Transverse colon (tissue), 4 donors: ENCODE measurements around the gene ZNF221. TPM values are rescaled to one million over a fixed set of nuclear protein-coding genes. Genes with fewer than 3 reads are reported as not detected.

Experiments
- DNase-seq: peaks from one replicate; pipeline ENCODE4 v3.0.0-alpha.2; 2019
- H3K27ac ChIP-seq, 4 donors: fragments of 200-600 bp; sonication (generic); 2 replicates each; pipeline ENCODE4 v1.5.1; 2016 to 2018; ENCODE audit warnings: inconsistent platforms in 4 of 4
- H3K27me3 ChIP-seq: fragments of 200-600 bp; sonication (generic); 2 replicates; pipeline ENCODE4 v1.5.1; 2017; ENCODE audit warnings: inconsistent platforms
- H3K36me3 ChIP-seq, 4 donors: fragments of 200-600 bp; sonication (generic); 2 replicates each; pipeline ENCODE4 v1.5.1; 2017 to 2019; ENCODE audit warnings: inconsistent platforms in 4 of 4
- H3K4me1 ChIP-seq, 4 donors: fragments of 200-600 bp; sonication (generic); 2 replicates each; pipeline ENCODE4 v1.5.1; 2017 to 2020; ENCODE audit warnings: inconsistent platforms in 4 of 4
- H3K4me3 ChIP-seq, 4 donors: fragments of 200-600 bp; sonication (generic); 1 replicate in 1 of 4; 2 replicates in 3 of 4; pipeline versions ENCODE4 v1.5.1 to v1.6.1; 2017 to 2019; ENCODE audit warnings: inconsistent platforms in 4 of 4
- H3K9me3 ChIP-seq, 2 donors: fragments of 200-600 bp; sonication (generic); 2 replicates each; pipeline ENCODE4 v1.5.1; 2017 to 2019; ENCODE audit warnings: inconsistent platforms in 2 of 2
- EP300 ChIP-seq: sonication (generic); formaldehyde crosslinking; IDR thresholded peaks from one replicate; pipeline ENCODE4 v1.6.1; 2017; ENCODE audit warnings: antibody characterized with exemption, low read depth
- POLR2A ChIP-seq: fragments of 450-650 bp; IDR thresholded peaks from one replicate; pipeline ENCODE4 v1.6.1; 2016; ENCODE audit warnings: antibody characterized with exemption, mild to moderate bottlenecking, moderate library complexity
- POLR2AphosphoS5 ChIP-seq, 3 donors: sonication (generic); formaldehyde crosslinking; IDR thresholded peaks; one replicate each; pipeline ENCODE4 v1.6.1; 2016; ENCODE audit warnings: antibody characterized with exemption in 3 of 3
- WGBS, 2 donors: methylation state at CpG; one replicate each; pipeline ENCODE4 v1.1.5; 2018; ENCODE audit warnings: low coverage in 1 of 2; 5-methylcytosine and 5-hydroxymethylcytosine counted together
- in situ Hi-C, 4 donors: fragments of 200-750 bp; cut with MboI; loops; one replicate each; pipeline versions ENCODE4 v1.15.0 to v1.15.1; 2017; ENCODE audit warnings: low sequenced_read_pairs in 3 of 4, low pct_ligation_motif_present in 1 of 4, low pct_unique_long_range_greater_than_20kb in 1 of 4
- intact Hi-C: fragments of 100-400 bp; cut with DNase I; formaldehyde crosslinking; loops from one replicate; pipeline ENCODE4 v1.15.1; 2023; ENCODE audit warnings: low total_unique reads
- total RNA-seq, 4 donors: library from RNA; depleted of rRNA; stranded (reverse); fragments of >200 nt; gene quantifications; one replicate each; pipeline ENCODE4 v1.1.0, GENCODE V29; 2016
- TF ChIP-seq, protein P1 (sequence below), 5 experiments: fragments of 200-600 bp in 3 of 5; fragments of 450-650 bp in 2 of 5; sonication (generic) in 3 of 5; IDR thresholded peaks; 1 replicate in 2 of 5; 2 replicates in 3 of 5; pipeline ENCODE4 v1.5.1; 2016 to 2017; ENCODE audit warnings: antibody characterized with exemption in 5 of 5, inconsistent platforms in 3 of 5, mild to moderate bottlenecking in 2 of 5, moderate library complexity in 1 of 5

Gene ZNF221
- total RNA-seq, 4 donors from 2014 or later = 1.00 to 32.2 (median 3.7) TPM

DNA sequence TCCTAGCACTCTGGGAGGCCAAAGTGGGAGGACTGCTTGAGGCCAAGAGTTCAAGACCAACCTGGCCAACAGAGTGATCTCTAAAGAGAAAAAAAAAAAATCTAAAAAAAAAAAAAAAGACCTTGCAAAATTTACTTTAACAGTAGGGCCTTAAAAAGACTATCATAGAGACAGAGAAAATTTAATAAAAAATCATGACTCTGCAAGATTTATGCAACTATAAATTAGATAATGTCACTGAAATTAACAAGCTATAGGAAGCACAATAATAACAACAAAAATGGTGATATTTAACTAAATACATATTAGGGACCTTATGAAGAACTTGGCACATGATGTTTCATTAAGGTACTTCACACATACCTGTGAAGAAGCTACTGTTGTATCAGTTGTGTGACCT, 27.2 kb upstream of the ZNF221 start:
- H3K36me3 ChIP-seq = peaks cover 3 to 95% (median 54%) of the 10 kb centered on the region in 4 donors
- no peak for TF ChIP-seq POLR2AphosphoS5 (IDR thresholded peaks at IDR 0.05)
- TF ChIP-seq POLR2A = no peak
- TF ChIP-seq EP300 = no peak
- TF ChIP-seq, protein P1, sequence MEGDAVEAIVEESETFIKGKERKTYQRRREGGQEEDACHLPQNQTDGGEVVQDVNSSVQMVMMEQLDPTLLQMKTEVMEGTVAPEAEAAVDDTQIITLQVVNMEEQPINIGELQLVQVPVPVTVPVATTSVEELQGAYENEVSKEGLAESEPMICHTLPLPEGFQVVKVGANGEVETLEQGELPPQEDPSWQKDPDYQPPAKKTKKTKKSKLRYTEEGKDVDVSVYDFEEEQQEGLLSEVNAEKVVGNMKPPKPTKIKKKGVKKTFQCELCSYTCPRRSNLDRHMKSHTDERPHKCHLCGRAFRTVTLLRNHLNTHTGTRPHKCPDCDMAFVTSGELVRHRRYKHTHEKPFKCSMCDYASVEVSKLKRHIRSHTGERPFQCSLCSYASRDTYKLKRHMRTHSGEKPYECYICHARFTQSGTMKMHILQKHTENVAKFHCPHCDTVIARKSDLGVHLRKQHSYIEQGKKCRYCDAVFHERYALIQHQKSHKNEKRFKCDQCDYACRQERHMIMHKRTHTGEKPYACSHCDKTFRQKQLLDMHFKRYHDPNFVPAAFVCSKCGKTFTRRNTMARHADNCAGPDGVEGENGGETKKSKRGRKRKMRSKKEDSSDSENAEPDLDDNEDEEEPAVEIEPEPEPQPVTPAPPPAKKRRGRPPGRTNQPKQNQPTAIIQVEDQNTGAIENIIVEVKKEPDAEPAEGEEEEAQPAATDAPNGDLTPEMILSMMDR (IDR thresholded peaks at IDR 0.05) = no peak
- H3K27me3 ChIP-seq = no peaks in the 10 kb centered on the region
- no peak for DNase-seq
- in situ Hi-C loops = no loop called here
- H3K4me3 ChIP-seq = no peak overlapping the region
- intact Hi-C loops = no loop called here
- H3K27ac ChIP-seq = no peak overlapping the region
- H3K4me1 ChIP-seq = no peaks in the 10 kb centered on the region
- peaks cover 19 to 28% of the 10 kb centered on the region in 2 donors for H3K9me3 ChIP-seq

DNA sequence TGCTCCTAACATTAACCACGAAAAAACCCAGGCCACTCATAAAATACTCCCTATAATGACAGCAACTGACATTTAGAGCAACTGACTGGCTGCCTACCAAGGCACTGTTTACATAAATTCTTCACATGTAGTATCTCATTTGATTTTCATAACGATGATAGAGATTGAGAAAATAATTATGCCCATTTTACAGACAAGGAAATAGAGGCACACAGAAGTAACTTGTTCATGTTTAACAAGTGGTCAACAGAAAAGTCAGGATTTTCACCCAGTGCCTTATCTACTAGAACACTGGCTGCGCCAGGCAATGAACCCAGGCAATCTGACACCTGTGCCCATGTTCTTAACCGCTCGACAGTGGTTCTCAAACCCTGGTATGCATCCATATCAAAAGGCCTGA, 22.2 kb upstream of the ZNF221 start:
- WGBS, 2 donors = 94 to 95% methylated on average over 5 of the region's 5 CpGs
- H3K9me3 ChIP-seq = peaks cover 0 to 11% of the 10 kb centered on the region in 2 donors
- TF ChIP-seq EP300 = no peak
- TF ChIP-seq POLR2A = no peak
- TF ChIP-seq, protein P1 (IDR thresholded peaks at IDR 0.05) = no peak
- no peak for TF ChIP-seq POLR2AphosphoS5 (IDR thresholded peaks at IDR 0.05)
- no peak overlapping the region for H3K4me3 ChIP-seq
- intact Hi-C loops = no loop called here
- DNase-seq = no peak
- in situ Hi-C loops = no loop called here
- no peaks in the 10 kb centered on the region for H3K27me3 ChIP-seq
- H3K4me1 ChIP-seq = peaks cover 0 to 6% (median 2%) of the 10 kb centered on the region in 4 donors
- no peak overlapping the region for H3K27ac ChIP-seq
- H3K36me3 ChIP-seq = peaks cover 3 to 87% (median 43%) of the 10 kb centered on the region in 4 donors

DNA sequence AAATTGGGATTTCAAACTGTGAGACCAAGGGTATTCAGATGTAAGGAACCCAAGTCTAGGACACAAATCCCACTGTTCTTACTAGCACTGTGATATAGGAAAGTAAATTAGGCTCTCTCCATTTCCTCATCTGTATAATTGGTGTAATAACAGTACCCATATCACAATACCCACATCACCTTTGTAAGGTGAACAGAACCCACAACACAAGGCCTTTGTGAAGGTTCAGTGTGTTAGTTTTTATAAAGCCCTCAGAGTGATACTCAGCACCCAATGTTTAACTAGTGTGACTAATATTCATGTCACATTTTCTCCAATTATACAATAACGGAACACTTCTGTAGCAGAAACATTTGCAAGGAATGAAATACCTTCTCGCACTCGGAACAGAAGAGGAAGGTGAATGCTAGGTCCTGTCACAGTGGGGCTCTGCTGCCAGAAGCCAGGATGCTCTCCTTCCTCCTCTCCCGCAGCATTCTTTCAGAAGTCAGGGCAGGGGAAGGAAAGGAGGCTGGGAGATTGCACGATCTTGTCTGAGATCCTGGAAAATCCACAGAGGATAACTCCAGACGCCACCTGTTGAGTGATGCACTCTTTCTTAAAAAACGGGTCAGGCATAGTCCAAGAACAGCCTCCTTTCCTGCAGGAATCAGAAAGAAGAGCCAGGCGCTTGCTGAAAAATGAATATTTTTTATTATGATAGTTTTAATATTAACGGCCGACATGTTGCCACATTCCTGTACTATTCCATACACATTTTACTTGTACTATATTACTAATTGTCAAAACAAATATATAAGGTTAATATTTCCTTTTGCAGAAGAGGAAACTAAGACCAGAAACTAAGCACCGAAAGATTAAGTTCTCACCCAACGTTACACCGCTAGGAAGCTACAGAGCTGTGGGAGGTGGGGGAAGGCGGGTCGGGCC, 16.7 kb upstream of the ZNF221 start:
- peak overlapping the region; percentile 36 to 93 (median 61) for H3K4me3 ChIP-seq
- peaks cover 0 to 33% (median 15%) of the 10 kb centered on the region in 4 donors for H3K36me3 ChIP-seq
- in situ Hi-C loops (no loop called here), intact Hi-C loops (loop anchor here (2.0 kb wide), 1 partner anchor 16 kb away; the partner anchor contains the start of gene ZNF221)
- no peaks in the 10 kb centered on the region for H3K27me3 ChIP-seq
- H3K27ac ChIP-seq = peak overlapping the region; percentile 83 to 93 (median 88)
- TF ChIP-seq POLR2A = no peak
- TF ChIP-seq, protein P1 (IDR thresholded peaks at IDR 0.05) = no peak
- no peak for TF ChIP-seq EP300
- peaks cover 0 to 20% (median 10%) of the 10 kb centered on the region in 4 donors for H3K4me1 ChIP-seq
- WGBS, 2 donors = 0 to 8% methylated on average over 6 to 15 of the region's 15 CpGs
- no peaks in the 10 kb centered on the region for H3K9me3 ChIP-seq
- DNase-seq = no peak

DNA sequence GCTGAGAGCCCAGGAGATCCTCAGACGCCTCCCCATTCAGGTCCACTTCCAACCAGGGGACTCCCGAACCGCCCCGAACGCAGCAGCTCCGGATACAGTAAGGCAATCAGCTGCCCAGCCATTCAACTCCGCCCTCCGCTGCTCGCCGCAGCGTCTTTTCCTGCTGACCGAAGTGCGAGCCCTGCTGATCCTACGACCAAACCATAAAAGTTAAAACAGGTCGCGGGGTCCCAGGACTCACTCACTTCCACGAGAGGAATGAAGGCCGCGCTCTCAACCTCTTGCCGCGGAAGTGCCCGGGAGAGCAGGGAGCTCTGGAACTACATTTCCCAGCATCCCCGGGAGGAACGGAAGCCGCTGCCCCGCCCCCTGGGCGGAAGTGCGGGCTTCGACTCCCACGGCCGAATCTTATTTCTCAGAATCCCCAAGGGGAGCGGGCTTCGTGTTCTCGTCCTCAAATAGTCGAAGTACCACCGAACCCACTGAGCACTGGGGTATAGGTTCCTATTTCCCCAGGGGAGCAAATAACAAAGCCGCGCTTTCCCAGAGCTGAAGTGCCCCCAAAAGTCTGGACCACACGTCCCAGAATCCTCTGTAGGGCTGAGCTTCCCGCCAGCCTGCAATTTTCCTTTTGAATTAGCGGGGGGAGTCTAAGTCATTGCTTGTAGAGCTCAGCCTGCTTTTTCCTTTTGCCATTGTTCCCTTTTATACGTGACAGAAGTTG, 15.9 kb upstream of the ZNF221 start, which contains the start of gene ZNF45:
Gene ZNF45 (minus strand): TSS at position 298 of the 724 bp plus-strand sequence. CDS start 13,097 bp downstream, outside the sequence.
- Histone ChIP-seq H3K27ac (peak within 1 kb of the TSS; percentile 83 to 93 (median 88)), H3K36me3 (peaks cover 0 to 25% (median 12%) of the 10 kb centered on the region in 4 donors), H3K27me3 (no peaks in the 10 kb centered on the region), H3K4me3 (peak within 1 kb of the TSS; percentile 36 to 93 (median 61)), H3K9me3 (peaks cover 0 to 4% of the 10 kb centered on the region in 2 donors), H3K4me1 (peaks cover 0 to 20% (median 10%) of the 10 kb centered on the region in 4 donors)
- peak in 2 of 3 donors; percentile 27 to 48 for TF ChIP-seq POLR2AphosphoS5 (IDR thresholded peaks at IDR 0.05)
- TF ChIP-seq POLR2A = peak; percentile 24
- TF ChIP-seq EP300 = no peak
- TF ChIP-seq, protein P1 (IDR thresholded peaks at IDR 0.05) = peak in 1 of 5 experiments; percentile 8
- WGBS, 2 donors = 0% methylated on average over 6 to 34 of the region's 42 CpGs
- intact Hi-C loops = loop anchor here (2.0 kb wide), 1 partner anchor 16 kb away; the partner anchor contains the start of gene ZNF221
- DNase-seq = peak; percentile 90
- in situ Hi-C loops = no loop called here
